ENCODE results near the gene ULK3.
A peak's percentile ranks its signal among the peaks of the same experiment; 100 is the strongest.
"Not testable (repeated sequence)": the region's sequence is repeated elsewhere in the genome, so short reads cannot be mapped to it uniquely, and the experiment has no call there.

The ULK3 gene

GRCh38 chr15:74842581-74843444 lies at the start of gene ULK3:
TSS of gene ULK3 (minus strand) at chr15:74843156. CDS start at chr15:74843105, 51 bp downstream.
- peak; percentile 91 for DNase-seq (ENCODE audit: low spot score)

DNA sequence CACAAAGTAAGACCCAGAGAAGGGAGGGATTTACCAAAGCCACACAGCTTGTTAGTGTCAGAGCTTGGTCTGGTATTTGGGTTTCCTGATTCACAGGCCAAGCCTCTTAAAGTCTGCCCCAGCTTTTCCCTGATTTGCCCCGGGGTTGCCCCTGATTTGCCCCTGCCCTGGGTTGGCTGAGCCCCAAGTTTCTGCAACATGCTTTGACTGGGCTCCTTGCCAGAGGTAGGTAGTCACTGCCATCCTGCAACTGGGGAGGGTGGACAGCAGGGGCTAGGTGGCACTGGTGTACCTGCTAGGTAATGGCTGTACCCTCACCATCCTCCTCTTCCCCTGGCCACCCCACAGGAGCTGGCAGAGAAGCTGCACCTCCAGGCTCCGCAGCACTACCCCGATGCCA lies 49.4 kb upstream of the ULK3 start:
- DNase-seq (ENCODE audit: low spot score), result no peak

DNA sequence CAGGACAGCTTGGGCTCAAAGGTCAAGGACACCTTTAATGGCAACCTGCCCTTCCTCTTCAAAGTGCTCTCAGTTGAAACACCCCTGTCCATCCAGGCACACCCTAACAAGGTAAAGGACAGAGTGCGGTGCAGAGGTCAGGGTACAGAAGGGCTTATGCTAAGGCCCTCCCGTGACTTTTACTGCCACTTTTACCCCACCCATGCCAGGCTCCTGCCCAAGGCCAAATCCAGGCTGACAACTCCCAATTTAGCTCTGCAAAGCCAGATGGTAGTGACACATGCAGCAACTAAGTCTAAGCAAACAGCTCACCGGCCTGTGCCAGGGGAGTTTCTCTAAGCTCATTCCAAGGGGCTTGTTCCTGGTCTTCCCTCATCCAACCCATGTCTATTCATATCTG lies 48.5 kb upstream of the ULK3 start:
- DNase-seq (ENCODE audit: low spot score), result no peak

GRCh38 chr15:74890665-74890960 lies 47.7 kb upstream of the ULK3 start:
- DNase-seq (ENCODE audit: low spot score), result no peak

DNA sequence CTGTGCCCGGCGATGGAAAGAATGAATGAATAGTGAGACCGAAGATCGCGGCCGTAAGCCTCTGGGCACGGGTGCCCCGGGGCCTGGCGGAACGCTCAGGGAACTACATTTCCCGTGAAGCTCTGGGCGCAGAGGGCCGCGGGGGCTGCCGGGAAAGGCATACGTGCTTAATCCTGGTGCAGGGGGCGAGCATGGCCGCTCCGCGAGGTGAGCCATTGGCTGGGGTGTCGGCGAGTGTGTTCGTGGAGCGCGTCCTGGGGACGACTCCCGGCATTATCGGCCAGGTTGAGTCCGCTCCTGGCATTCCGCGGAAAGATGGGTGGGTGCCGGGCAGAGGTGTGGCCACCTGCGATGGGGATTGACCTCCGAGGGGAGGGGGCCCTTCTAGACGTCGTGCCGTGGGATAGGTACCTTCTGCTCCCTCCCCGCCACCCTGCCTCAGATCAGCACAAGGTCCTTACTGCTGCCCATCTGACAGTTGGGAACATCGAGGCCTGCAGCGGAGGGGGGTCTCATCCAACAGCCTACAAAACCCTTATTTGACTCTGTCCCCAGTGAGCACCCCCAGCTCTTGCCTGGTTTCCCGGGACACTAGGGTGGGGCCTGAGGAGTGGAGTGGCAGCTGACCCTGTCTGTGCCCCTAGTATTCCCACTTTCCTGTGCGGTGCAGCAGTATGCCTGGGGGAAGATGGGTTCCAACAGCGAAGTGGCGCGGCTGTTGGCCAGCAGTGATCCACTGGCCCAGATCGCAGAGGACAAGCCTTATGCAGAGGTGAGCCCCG lies 47.1 kb upstream of the ULK3 start, which contains the start of gene MPI:
TSS of gene MPI (plus strand) at position 160 of the 782 bp plus-strand sequence. CDS start at position 192, 32 bp downstream.
- DNase-seq (ENCODE audit: low spot score), result peak; percentile 80

GRCh38 chr15:74889390-74889882 lies 46.5 kb upstream of the ULK3 start:
- DNase-seq (ENCODE audit: low spot score), result no peak

DNA sequence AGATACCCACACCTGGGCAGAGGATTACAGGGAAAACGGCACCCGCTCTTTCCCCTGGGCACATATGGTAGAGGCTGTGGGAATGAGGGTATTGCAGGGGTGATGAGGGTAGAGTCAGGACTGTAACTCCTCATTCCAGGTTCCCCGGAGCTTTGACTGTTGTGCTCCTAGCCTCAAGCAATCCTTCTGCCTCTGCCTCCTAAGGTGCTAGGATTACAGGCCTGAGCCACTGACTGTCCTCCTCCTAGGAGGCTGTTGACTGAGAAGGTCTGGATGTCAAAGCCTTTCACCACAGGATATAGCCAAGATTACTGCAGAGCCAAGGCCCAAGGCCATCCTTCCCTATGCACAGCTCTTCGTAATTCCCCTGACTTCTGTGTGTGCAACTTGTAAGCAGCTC lies 45.8 kb upstream of the ULK3 start:
- no peak for DNase-seq (ENCODE audit: low spot score)

- not testable (repeated sequence) for DNase-seq (ENCODE audit: low spot score)
These were observed 44.7 kb upstream of the ULK3 start for GRCh38 chr15:74887537-74888193.

- DNase-seq (ENCODE audit: low spot score), result no peak
These were observed 42.5 kb upstream of the ULK3 start for GRCh38 chr15:74885461-74885860.

DNA sequence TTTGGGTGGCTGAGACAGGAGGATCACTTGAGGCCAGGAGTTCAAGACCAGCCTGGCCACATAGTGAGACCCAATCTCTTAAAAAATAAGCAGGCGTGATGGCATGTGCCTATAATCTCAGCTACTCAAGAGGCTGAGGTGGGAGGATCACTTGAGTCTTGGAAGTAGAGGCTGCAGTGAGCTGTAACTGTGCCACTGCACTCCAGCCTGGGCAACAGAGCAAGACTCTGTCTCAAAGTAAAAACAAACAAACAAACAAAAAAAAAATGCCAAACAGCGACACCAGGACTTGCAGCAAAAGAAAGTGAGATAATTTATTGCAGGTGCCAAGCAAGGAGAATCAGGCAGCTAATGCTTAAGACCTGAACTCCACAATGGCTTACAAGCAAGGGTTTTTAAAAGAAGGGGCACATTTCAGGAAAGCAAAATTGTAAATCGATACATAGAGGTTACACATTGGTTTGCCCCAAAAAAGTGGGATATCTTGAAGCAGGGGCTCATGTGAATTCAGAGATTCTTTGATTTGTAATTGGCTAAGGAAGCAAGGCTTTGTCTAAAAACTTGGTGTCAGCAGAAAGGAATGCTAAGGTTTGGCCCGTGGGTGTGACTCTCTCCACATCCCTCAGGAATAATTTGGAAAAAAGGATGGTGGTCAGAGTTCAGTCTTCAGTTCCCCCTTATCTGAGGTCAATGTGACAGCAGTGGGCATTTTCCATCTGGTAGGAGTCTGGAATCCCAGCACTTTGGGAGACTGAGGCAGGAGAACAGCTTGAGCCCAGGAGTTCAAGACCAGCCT lies 41.7 kb upstream of the ULK3 start:
- DNase-seq (ENCODE audit: low spot score), result no peak

- DNase-seq (ENCODE audit: low spot score), result no peak
These were observed 39.6 kb upstream of the ULK3 start for GRCh38 chr15:74882528-74882927.

DNA sequence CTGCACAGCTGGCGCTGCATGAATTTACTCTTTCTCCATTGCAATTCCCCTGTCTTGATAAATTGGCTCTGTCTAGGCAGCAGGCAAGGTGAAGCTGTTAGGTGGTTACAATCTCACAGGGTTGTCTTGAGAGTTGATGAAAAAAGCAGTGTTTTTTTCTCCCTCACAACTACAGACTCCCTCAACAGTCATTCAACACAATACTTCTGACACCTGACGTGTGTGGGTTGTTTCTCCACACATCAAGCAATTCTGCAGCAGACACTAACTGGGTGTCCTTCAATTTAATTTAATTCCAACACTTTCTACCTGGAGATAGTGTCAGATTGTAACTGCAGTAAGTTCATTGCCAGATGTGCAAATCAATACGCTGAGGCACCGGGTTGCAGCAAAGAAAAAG lies 35.3 kb upstream of the ULK3 start:
- no peak for DNase-seq (ENCODE audit: low spot score)

GRCh38 chr15:74873756-74874424 lies 30.9 kb upstream of the ULK3 start:
- no peak for DNase-seq (ENCODE audit: low spot score)

DNA sequence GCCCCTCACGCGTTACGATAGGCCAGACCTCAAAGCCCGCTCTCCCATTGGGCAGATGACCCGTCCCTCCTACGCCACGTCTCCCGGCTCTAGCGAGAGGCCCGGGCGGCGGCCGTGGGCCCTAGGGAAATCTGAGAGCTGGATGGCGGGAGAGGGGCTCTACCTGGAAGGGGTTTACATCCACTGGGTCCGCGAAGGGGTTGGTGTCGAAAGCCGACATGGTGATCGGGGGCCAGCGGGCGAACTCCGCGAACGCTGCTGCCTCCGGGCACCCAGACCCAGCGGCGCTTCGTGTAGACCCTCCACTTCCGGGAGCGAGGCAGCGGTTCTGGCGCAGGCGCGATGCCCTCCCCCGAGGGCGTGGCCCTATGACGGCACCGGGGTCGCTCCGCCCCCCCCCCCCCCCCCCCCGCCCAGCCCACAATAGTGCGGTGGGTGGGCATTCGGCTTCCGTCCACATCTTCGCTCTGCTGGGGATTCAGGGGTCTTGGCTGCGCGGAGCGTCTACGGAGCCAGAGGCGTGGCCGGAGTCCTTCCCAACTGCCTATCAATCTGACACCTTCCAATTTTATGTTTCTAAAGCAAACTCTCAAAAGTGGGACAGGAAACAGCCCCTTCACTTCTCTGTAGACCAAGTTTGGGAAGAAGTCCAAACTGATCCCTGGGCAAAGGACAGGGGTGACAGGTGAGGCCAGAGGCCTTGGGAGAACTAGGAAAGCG lies 30.2 kb upstream of the ULK3 start, which contains the start of gene SCAMP2:
TSS of gene SCAMP2 (minus strand) at position 330 of the 720 bp plus-strand sequence. CDS start at position 220, 110 bp downstream.
- peak; percentile 88 for DNase-seq (ENCODE audit: low spot score)

GRCh38 chr15:74872702-74873035 lies 29.7 kb upstream of the ULK3 start:
- DNase-seq (ENCODE audit: low spot score), result no peak

GRCh38 chr15:74870436-74871215 lies 27.7 kb upstream of the ULK3 start:
- DNase-seq (ENCODE audit: low spot score), result no peak

DNA sequence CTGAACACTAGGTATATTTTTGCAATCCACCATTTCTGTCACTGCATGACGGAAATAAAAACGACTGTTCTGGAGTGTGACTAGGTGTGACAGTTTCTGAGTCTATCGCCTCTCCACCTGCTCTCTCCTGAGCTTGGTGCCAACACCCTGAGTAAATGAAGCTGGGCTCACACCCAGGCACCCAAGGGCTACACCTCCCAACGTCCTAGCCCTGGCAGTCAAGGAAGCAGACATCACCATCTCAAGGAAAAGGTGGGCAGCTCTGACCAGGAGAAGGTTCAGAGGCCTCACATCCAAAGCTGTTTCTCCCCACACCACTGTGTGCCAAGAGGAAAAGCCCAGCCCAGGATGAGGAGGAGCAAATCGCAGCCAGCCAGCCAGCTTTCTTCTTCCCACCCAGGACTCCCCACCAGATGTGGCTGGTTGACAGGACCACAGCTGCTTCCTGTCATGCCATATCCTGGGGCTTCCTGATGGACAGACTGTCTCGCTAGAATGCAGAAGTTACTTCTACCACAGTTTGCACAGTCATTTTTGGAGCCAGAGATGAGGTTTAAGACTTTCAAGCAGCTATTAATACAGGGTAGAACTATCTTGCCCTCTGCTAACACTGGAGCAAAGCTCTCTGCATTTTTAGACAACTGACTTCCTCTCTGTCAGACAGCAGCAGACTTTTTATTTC lies 26.9 kb upstream of the ULK3 start:
- peak; percentile 25 for DNase-seq (ENCODE audit: low spot score)

DNA sequence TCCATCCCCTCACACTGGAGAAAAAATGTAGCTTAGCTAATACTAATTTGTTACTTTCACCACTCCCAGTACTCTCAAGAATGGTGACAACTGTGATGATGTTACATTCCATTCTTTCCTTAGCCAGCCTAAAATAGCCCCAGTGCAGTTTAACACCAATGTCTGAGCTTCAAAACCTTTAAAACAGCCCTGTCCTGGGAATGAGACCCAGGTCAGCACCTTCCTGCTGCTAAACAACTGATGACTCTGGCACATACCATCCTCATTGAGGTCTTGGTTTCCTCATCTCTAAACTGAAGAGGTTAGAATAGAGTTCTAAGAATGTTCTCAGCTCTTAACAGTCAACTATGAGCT lies 26.4 kb upstream of the ULK3 start:
- DNase-seq (ENCODE audit: low spot score), result no peak

DNA sequence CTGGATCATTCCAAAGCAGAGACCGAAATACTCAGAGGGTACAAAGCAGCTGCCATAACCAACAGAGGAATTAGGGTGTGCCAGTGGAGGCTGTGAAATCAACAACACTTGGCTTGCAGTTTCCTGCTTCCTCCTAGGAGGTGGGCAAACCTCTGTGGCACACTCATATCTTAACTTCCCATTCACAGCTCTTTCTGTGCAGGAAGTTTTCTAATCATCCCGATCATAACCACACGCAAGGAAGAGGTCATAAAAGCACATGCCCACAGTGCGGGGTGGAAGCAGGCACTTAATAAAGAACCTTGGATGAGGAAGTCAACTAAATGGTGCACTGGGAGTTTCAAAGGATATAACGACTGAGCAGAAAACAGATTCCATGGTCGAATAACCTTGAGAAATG lies 25.1 kb upstream of the ULK3 start:
- peak; percentile 19 for DNase-seq (ENCODE audit: low spot score)

All from CD4-positive, alpha-beta T cell treated with Interleukin-6 at 100 ng/mL for 8 hours (primary cell).